Measurements from ENCODE around the gene TLCD1.
"Not testable (repeated sequence)": the region's sequence is repeated elsewhere in the genome, so short reads cannot be mapped to it uniquely, and the experiment has no call there.

Gene TLCD1

DNA sequence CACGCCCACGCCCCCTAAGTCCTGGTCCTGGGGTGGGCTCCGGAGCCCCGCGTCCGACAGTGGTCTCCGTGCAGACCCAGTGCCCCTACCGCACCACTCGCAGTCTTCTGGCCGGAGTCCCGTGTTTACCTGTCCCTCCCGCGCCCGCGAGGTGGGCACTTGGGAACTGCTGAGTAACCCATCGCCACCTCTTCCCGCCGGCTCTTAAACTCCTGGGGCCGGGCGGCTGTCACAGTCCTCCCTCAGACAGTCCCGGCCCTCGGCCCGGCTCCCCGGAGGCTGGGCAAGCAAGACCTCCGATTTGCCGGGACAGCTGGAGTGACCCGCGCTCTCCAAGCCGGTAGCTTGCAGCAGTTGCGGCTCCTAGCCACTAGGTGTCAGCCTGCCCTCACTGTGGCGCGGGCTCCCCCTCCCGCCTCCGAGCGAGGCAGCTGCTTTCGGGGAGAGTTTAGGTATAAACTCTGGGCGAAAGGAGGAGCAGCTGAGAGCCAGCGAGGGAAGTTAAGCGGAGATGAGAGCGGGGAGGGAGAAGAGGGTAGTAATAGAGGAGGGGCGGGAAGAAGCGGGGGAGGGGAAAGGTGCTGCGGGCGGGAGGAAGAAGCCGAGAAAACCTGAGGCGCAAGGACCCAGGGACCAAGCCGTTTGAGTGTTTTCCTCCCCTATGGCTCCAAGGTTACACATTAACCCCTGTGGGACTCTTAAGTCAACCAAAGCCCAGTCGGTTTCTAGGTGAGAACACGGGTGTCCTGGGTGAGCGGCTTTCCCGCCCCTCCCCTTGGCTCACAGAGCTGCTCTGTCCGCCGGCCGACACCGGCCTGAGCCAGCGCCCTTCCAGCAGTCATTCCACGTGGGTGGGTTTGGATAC is 826 bp upstream of the TLCD1 start:
- peak; percentile 88 for DNase-seq

DNA sequence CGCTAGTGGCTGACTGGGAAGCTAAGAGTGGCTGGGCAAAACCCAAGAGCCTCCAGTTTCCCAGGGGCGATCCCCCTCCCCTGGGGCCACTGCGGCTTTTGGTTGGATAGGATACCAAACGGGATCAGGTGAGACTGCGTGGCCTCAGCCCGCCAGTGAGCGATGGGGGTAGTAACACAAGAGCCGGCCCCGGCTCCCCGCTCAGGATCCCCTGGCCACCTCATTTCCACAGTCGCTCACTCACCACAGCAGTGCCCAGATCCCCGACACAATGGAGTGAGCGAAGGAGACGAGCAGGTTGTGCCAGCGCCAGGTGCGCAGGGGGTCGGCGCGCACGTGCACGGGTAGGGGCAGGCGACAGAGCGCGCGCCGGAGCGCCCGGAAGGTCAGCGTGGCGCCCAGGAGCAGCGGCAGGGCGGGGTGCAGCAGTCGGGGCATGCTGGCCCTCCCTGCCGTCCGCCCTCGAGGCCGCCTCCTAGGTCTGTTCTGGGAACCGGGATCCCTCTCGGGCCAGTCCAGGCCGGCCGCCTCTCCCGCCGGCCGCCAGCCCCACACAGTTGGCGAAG is 290 bp downstream of the TLCD1 start:
- peak; percentile 83 for DNase-seq

DNA sequence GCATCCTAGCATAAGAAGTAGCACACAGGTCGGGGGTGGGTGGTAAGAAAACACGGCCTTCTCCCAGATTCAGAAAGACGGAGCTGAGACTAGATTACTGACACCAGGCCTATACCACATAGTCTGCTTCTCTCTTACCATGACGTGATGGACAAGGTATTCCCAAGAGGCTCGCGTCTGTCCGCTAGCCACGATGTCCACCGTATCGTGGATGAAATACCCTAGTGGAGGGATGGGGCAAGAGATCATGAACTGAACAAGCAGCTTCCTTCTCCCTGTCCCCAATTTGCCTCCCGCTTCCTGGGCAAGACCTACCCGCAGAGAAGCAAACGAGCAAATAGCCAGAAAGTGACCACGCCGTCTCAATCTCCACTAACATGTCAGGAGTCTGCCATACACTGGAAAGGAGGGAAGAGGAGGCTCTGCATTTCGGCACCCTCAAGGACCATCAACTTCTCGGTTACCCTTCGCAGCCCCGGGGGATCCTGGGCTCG is 820 bp downstream of the TLCD1 start:
- DNase-seq = peak; percentile 79

GRCh38 chr17:28724500-28725165 is 1.4 kb downstream of the TLCD1 start:
- no peak for DNase-seq

DNA sequence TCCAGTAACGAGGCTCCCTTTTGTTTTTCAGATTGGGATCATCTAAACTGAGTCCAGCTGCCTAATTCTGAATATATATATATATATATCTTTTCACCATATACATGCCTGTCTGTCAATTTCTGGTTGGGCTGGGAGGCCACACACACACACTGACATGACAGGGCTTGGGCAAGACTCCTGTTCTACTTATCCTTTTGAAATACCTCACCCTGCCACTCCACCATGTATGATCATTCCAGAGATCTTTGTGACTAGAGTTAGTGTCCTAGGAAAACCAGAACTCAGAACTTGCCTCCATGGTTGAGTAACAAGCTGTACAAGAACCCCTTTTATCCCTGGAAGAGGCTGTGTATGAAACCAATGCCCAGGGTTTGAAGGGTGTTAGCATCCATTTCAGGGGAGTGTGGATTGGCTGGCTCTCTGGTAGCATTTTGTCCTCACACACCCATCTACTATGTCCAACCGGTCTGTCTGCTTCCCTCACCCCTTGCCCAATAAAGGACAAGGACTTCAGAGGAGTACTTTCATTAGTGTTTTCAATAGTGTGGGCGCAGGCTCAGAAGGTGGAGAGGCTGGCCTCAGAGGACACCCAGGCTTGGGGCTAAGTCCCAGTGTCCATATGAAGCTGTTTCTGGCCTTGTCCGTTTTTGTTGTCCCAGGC is 2.1 kb downstream of the TLCD1 start:
- not testable (repeated sequence) for DNase-seq

DNA sequence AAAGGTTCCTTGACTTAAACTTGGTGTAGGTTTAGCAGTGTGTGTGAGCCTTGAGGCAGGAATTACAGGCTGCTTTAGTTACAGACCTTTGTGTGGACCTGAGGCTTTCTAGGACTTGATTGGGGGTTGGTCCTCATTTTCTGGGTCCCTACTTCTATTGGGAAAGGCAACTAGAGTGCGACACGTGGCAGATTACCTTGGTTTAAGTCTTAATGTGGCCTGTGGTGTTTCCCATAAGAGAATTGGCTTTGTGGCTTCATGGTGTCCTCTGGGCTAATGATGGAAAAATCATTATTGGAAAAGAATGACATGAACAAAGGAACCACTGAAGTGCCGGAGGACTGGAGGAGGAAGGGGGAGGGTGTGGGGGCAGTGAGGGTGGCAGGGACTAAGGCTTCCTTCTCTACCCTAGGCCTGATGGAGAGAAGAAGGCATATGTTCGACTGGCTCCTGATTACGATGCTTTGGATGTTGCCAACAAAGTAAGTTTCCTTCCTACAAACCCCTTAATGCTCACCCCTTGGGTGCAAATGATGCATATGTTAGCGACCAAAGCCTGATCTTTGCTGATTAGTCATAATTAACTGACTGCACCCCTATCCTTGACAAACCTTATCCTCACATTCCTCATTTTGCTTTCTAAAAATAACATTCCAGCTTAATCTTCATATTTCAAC is 2.7 kb downstream of the TLCD1 start:
- no peak for DNase-seq

- DNase-seq = no peak
Observed at GRCh38 chr17:28722417-28723158, 3.4 kb downstream of the TLCD1 start.

- not testable (repeated sequence) for DNase-seq
Observed at GRCh38 chr17:28720997-28721329, 5.1 kb downstream of the TLCD1 start.

GRCh38 chr17:28720247-28720996 is 5.6 kb downstream of the TLCD1 start:
- no peak for DNase-seq

DNA sequence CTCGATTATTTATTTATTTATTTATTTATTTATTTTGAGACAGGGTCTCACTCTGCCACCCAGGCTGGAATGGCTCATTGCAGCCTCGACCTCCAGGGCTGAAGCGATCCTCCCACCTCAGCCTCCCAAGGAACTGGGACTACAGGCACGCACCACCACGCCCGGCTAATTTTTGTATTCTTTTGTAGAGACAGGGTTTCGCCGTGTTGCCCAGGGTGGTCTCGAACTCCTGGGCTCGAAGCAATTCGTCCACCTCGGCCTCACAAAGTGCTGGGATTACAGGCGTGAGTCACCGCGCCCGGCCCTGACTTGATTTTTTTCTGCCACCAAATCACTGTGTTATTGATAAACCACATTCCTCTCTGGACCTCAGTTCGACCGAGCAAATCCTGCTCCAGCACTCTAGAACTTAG is 7.0 kb downstream of the TLCD1 start:
- DNase-seq = no peak

GRCh38 chr17:28718333-28719020 is 7.6 kb downstream of the TLCD1 start:
- DNase-seq = no peak

DNA sequence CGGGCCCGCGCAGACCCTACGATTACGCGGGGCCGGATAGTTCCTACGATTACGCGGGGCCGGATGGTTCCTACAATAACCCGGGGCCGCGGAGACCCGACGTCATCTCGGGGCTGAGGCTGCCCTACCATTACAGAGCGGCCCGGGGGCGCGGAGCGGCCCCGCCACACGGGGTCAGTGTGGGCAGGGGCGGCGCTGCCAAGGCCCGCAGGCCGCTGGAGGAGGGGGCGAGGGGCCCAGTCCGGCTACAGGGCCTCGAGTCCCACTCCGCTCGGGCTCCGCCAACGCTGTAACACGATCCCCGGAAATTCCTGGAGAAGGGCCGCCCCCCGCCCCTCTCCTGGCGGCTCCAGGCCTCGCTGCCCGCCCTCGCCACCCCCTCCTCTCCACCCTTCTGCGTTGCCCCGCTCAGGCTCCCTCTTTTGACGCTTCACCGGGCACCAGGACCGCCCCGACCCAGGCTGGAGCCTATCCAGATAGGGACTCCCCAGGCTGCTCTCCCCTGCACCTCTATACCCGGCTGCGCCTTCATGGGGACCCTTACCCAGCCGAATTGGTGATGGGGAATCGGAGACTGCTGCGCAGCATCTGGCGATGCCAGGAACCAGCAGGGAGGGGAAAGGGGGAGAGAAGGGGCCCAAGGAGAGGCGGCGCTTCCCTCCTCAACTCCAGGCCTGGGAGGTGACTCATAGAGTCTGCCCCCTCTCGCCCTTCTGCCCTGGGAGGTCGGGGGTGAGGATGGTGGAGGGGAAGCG is 8.3 kb downstream of the TLCD1 start, which contains the start of gene RAB34:
Gene RAB34, minus strand, starts transcription at position 291 of the 755 bp plus-strand sequence. CDS start 602 bp downstream, outside the sequence.
- peak; percentile 83 for DNase-seq

GRCh38 chr17:28716740-28717577 is 9.1 kb downstream of the TLCD1 start:
- DNase-seq = peak; percentile 47

DNA sequence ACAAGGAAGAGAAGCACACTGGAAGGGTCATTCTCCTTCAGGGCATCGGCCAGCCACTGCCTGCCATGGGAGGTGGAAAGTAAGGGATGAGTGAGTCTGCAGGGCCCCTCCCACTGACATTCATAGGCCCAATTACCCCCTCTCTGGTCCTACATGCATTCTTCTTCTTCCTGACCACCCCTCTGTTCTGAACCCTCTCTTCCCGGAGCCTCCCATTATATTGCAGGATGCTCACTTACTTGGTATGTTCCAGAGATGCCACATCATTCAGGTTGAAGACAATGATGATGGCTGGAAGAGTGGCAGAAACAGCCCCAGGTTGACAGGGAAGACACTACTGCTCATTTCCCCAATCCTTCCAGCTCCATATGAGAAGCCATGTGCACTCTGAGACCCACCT is 10.8 kb downstream of the TLCD1 start:
- no peak for DNase-seq

GRCh38 chr17:28714281-28714680 is 11.8 kb downstream of the TLCD1 start:
- DNase-seq = no peak

- DNase-seq = no peak
Observed at GRCh38 chr17:28712705-28713415, 13.2 kb downstream of the TLCD1 start.

- no peak for DNase-seq
Observed at GRCh38 chr17:28712032-28712704, 13.9 kb downstream of the TLCD1 start.

DNA sequence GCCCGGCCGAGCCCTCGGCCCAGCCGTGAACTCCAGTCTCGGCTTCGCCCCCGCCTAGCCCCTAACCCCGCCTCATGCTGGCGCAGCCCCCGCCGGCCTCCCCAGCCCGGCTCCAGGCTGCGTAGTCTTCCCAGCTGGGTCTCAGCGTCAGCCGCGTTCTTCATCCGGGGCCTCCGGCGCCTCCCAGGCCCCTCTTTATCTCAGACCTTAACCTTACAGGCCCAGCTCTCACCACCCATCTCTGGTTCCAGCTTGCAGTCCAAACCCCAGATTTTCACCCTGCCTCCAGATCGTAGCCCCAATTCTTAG is 14.4 kb downstream of the TLCD1 start, which contains the start of gene PROCA1:
Gene PROCA1, minus strand, starts transcription at position 166 of the 309 bp plus-strand sequence. CDS start 228 bp downstream, outside the sequence.
- DNase-seq = no peak

Data from HCEC 1CT (cell line).